HG03280 (cell line): ENCODE data around the gene NAT16.

Experiments
- ATAC-seq: cut with Tn5 transposase; IDR thresholded peaks from one replicate; pipeline ENCODE4 v1.9.1; 2021; ENCODE audit warnings: mild to moderate bottlenecking, moderate library complexity; ENCODE audit not compliant: unreplicated experiment

The NAT16 gene

GRCh38 chr7:101172005-101172853, 7.9 kb downstream of the NAT16 start:
- no peak for ATAC-seq

- ATAC-seq, result no peak
Measured at GRCh38 chr7:101171442-101171837, 8.7 kb downstream of the NAT16 start.

GRCh38 chr7:101170617-101171441, 9.3 kb downstream of the NAT16 start:
- ATAC-seq, result no peak

GRCh38 chr7:101169838-101170551, 10.1 kb downstream of the NAT16 start:
- no peak for ATAC-seq

- ATAC-seq, result no peak
Measured at GRCh38 chr7:101169110-101169837, 10.8 kb downstream of the NAT16 start.

- ATAC-seq, result no peak
Measured at GRCh38 chr7:101168412-101169049, 11.6 kb downstream of the NAT16 start.

DNA sequence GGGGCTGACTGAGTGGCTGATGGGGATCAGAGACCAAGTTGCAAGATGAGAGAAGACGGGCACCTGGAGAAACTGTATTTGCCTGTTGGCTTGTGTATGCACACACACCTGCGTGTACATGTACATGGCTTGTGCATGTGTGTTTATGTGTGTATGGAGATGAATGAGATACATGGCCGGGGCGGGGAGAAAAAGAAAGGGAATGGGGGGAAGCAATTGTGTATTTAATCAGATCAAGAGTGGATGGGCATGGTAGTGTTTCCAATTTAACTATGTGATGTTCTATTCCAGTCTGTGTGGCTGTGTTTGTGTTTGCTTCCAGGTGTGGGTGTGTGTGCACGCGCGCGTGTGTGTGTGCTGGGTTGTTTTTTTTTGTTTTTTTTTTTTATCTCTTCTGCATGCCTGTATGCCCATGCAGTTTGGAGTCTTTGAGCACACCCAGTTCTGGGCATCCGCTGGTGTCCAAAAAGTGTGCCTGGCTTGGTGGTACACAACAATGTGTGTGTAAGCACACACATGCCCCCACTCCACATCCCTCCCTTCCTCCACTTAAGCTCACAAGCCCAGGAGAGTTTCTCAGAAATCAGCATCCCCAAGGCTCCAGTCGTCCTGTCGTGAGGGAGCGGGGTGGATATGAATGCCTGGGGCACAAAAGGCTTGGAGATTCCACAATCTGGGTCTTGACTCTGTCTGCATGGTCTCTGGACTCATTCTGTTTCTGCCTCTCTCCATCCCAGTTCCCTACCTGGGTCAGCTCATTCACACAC, 12.3 kb downstream of the NAT16 start:
- ATAC-seq, result no peak

GRCh38 chr7:101166909-101167644, 13.0 kb downstream of the NAT16 start:
- no peak for ATAC-seq

- ATAC-seq, result no peak
Measured at GRCh38 chr7:101166648-101166908, 13.5 kb downstream of the NAT16 start.

DNA sequence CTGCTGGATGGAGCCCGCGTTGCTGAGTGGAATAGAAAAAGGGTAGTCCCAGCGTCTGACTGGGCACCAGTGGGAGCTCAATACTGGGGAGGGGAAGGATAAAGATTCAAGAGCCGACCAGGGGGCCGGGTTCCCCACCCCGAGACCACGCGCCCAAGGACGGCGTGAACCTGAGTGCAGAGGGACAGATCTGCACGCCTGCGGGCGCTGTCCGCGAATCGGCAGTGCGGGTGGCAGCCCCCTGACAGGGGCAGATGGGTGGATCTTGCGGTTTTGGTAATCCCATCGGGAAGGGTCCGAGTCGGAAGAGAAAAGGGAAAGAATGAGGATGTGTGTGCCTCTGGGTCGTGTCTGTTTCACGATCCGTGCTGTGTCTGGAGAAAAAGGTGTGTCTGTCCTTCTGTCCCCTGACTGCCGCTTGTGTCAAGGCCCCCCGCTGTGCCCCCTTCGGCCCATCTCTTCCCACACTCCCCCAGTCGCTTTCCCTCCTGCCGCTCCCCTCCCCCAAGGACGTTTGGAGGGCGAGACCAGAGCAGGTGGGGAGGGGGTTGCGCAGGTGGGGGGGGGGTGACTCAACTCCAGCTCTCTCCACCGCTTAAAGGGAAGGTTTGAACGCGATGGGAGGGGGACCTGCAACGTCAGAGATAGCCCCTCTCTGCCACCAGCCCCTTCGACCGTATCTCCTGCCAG, 14.0 kb downstream of the NAT16 start:
- no peak for ATAC-seq

DNA sequence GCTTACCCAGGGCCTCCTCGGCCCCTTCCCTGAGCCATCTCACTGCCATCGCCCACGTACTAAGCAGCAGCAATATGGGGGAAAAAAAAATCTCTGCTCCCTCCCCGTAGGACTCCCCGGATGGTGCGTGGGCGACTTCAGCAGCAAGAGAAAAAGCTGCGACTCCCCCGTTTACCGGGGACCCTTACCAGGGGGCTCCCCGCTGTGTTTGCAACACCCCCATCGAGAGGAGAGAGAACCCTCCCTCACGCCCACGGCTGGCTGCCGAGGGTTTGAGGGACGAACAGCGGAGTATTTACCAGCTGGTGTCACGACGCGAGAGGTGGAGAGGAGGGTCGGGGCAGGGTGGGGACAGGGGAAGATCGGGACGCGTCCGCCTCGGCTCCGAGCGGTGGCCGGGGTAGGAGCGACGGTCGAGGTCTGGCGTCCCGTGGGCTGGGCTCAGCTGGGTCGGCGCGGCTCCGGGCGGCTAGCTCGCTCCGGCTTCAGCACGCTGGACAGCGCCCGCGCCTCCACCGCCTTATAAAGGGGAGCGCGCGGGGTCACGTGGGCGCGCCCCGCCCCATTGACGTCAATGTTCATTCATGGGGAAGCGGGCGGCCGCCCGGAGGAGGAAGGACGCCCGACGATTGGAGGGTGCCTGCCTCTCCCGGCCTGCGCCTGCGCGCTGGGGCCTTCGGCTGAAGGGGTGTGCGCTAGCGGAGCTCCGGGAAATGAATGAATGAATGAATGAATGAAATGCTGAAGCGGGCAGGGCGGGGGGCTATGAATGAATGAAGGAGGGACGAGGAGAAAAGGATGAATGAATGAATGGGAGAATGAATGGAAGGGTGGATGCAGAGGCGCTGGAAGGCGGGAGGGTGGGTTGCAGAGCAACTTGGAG, 14.8 kb downstream of the NAT16 start, which contains the start of gene VGF:
VGF (minus strand) TSS at position 495 of the 883 bp plus-strand sequence. CDS start 726 bp downstream, outside the sequence.
- peak; percentile 84 for ATAC-seq

GRCh38 chr7:101164071-101164840, 15.8 kb downstream of the NAT16 start:
- ATAC-seq, result no peak

DNA sequence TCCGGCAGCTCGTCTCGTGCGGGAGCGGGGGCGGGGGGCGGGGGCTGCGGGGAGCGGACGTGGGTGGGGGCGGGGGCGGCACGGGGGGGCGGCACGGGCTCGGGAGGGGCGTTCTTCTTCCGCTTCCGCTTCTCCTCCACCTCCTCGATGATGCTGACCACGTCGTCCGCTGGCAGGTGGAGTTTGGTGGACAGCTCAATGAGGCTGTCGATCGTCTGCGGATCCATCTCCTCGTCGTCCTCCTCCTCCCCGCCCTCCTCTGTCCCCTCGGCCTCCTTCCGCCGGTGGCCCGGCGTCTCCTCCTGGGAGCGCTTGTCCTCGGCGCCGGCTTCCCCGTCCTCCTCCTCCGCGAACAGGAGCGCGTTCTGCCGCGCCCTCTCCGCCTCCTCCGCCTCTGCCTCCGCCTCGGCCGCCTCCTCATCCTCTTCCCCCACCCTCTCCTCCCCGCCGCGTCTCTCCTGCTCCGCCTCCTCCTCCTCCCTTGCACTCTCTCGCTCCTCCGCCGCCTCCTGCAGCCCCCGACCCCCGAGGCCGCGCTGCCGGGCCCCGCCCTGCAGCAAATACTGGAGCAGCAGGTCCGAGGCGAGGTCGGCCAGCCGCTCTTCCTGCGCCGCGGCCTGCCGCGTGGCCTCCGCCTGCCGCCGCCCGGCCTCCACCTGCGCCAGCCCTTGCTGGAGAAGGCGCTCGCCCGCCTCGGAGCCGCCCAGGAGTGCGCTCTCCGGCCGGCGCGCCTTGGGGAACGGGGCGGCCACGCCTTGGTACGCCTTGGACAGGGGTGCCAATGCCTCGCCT, 16.6 kb downstream of the NAT16 start:
- no peak for ATAC-seq

- ATAC-seq, result no peak
Measured at GRCh38 chr7:101162551-101163278, 17.4 kb downstream of the NAT16 start.
